Astrocyte (in vitro differentiated cells and primary cell): Measurements from ENCODE around the gene CELF1.

ENCODE experiments used
- CTCF ChIP-seq: IDR thresholded peaks from 2 replicates; pipeline ENCODE4 v1.5.1; 2011; ENCODE audit warnings: low read depth, mild to moderate bottlenecking, inconsistent platforms, low read length, moderate library complexity; ENCODE audit not compliant: insufficient read depth
- EZH2 ChIP-seq: IDR thresholded peaks from 2 replicates; pipeline ENCODE4 v1.6.1; 2012; ENCODE audit warnings: mild to moderate bottlenecking, low read length, inconsistent platforms; ENCODE audit not compliant: insufficient read depth

GRCh38 chr11:47445840-47446239 is 107.1 kb downstream of the CELF1 start:
- TF ChIP-seq CTCF (no peak), EZH2 (no peak)
